ENCODE measurements around the gene BDKRB2. TPM values are rescaled to one million over a fixed set of nuclear protein-coding genes. Genes with fewer than 3 reads are reported as not detected.

Gene BDKRB2
- polyA plus RNA-seq, 1 donor, result 2.5 TPM

- DNase-seq, result no peak
Observed at GRCh38 chr14:96272777-96273473, 68.3 kb downstream of the BDKRB2 start.

- DNase-seq, result no peak
Observed at GRCh38 chr14:96273629-96274028, 69.0 kb downstream of the BDKRB2 start.

GRCh38 chr14:96274122-96274521, 69.5 kb downstream of the BDKRB2 start:
- no peak for DNase-seq

- DNase-seq, result no peak
Observed at GRCh38 chr14:96274543-96274942, 69.9 kb downstream of the BDKRB2 start.

- peak; percentile 63 for DNase-seq
Observed at GRCh38 chr14:96275177-96276112, 70.8 kb downstream of the BDKRB2 start.

- DNase-seq, result no peak
Observed at GRCh38 chr14:96277890-96278289, 73.3 kb downstream of the BDKRB2 start.

GRCh38 chr14:96279564-96279963, 74.9 kb downstream of the BDKRB2 start:
- no peak for DNase-seq

GRCh38 chr14:96280104-96280503, 75.5 kb downstream of the BDKRB2 start:
- no peak for DNase-seq

- no peak for DNase-seq
Observed at GRCh38 chr14:96281486-96281885, 76.8 kb downstream of the BDKRB2 start.

GRCh38 chr14:96284008-96284407, 79.4 kb downstream of the BDKRB2 start:
- DNase-seq, result no peak

- no peak for DNase-seq
Observed at GRCh38 chr14:96284430-96284829, 79.8 kb downstream of the BDKRB2 start.

GRCh38 chr14:96285667-96286066, 81.0 kb downstream of the BDKRB2 start:
- no peak for DNase-seq

GRCh38 chr14:96286251-96286650, 81.6 kb downstream of the BDKRB2 start:
- DNase-seq, result no peak

- DNase-seq, result no peak
Observed at GRCh38 chr14:96287856-96288255, 83.2 kb downstream of the BDKRB2 start.

Other genes starting within 250 kb of the BDKRB2 start
- gene C14orf132, start 165.5 kb upstream of the BDKRB2 start, polyA plus RNA-seq (ENCODE audit: insufficient read length), result 30.2 TPM
- gene BDKRB1, start 51.4 kb downstream of the BDKRB2 start, polyA plus RNA-seq (ENCODE audit: insufficient read length), result 0.52 TPM
- 47.8 TPM for gene ATG2B, start 158.5 kb downstream of the BDKRB2 start, polyA plus RNA-seq (ENCODE audit: insufficient read length)
- 35.0 TPM for gene GSKIP, start 158.7 kb downstream of the BDKRB2 start, polyA plus RNA-seq (ENCODE audit: insufficient read length)
- 5.1 TPM for gene AK7, start 187.3 kb downstream of the BDKRB2 start, polyA plus RNA-seq (ENCODE audit: insufficient read length)

Data from left kidney (tissue), 2 donors.